ENCODE measurements around the gene ADM.
A peak's percentile ranks its signal among the peaks of the same experiment; 100 is the strongest.

The ADM gene

DNA sequence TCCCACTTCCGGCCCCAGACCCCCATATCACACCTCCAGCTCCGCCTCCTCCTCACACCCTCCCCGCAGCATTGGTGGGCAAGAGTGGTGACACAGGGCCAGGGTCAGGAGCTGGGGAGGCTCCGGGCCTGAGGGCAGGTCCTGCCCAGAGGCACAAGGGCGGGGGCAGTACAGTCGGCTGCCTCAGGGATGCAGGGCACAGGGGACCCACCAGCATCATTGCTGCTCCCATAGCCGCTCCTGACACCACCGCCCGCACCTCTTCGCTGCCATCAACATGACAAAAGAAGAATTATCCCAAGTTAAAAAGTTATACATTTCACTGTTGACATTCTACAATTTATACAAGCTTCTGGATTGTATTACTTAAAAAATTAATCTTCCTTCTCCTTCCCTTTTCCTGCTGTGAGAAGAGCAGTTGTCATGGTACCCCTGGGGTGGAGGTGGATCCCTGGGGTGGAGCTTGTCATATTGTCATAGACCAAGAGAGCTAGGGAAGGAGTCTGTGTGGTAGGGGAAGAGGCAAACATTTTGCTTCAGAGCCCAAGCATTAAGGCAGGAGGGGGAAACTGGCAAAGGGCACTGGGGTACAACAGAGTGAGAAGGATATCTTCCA lies 15.0 kb upstream of the ADM start:
- DNase-seq (ENCODE audit: low spot score) = no peak
- no peak for FAIRE-seq

DNA sequence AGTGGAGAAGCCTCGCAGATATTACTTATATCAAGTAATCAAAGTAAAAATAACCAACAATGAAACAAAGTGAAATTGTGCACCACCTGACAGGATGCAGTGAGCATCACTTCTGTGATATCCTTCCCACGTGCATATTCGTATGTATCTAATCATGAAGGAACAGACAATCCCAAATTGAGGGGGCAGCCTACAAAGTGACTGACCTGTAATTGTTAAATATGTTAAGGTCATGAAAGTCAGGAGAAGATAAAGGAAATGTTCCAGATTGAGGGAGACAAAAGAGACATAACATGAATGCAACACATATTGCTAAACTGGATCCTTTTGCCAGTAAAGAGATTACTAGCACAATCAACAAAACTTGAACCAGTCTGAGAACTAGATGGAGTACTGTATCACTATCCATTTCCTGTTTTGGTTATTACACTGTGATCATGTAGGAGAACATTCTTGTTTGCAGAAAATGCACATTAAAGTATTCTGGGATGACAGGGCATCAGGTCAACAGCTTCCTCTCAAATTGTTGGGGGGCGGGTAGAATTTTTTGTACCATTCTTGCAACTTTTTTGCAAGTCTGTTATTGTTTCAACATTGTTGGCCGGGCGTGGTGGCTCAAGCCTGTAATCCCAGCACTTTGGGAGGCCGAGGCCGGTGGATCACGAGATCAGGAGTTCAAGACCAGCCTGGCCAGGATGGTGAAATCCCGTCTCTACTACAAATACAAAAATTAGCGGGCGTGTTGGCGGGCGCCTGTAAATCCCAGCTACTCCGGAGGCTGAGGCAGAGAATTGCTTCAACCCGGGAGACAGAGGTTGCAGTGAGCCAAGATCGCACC lies 12.9 kb upstream of the ADM start:
- DNase-seq (ENCODE audit: low spot score) (no peak), FAIRE-seq (no peak)

- FAIRE-seq = no peak
- DNase-seq (ENCODE audit: low spot score) = peak; percentile 70
Measured at GRCh38 chr11:10293423-10294289, 11.2 kb upstream of the ADM start, which contains the start of gene SBF2. Gene SBF2, minus strand, starts transcription at chr11:10294219. Its CDS starts 150 bp downstream, at chr11:10294069.

- FAIRE-seq (no peak), DNase-seq (ENCODE audit: low spot score) (no peak)
Measured at GRCh38 chr11:10294290-10294953, 10.5 kb upstream of the ADM start.

GRCh38 chr11:10295064-10295901 lies 9.6 kb upstream of the ADM start:
- FAIRE-seq = no peak
- no peak for DNase-seq (ENCODE audit: low spot score)

DNA sequence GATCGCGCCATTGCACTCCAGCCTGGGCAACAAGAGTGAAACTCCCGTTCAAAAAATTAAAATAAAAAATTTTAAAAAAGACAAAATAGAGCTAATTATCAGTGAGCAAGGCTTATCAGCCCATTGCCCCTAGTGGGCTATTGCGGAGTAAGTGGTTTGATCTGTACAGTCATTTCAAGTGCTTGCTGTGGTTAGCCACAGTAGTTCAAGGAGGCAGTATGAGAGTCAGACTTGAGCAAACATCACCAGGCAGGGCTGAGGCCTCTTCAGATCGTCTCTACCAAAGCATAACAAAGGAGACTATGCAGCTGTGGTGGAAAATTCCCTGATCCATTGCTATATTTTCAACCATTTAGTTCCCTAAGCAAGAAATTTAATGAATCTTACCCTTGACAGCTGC lies 6.5 kb upstream of the ADM start:
- FAIRE-seq = peak; percentile 93
- DNase-seq (ENCODE audit: low spot score) = peak; percentile 87

- DNase-seq (ENCODE audit: low spot score) (peak; percentile 74), FAIRE-seq (peak; percentile 88)
Measured at GRCh38 chr11:10301656-10302358, 3.1 kb upstream of the ADM start.

DNA sequence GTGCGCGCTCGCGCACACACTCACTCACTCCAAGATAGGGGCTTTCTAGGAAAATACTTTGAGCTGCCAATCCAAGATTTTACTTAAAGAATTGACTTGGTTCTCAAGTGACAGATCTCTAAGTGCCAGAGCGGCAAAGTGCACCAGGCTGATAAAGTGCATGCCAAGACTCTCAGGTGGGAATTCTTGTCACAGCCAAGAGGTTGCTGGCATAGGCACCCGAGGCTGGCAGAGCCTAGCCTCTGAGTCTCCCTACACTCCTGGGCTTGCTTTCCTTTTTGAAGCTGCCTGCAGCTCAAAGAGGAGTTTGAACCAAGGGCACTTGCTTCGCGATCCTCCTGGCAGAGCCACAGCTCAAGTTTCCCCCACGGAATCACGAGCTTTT lies 2.5 kb upstream of the ADM start:
- FAIRE-seq (no peak), DNase-seq (ENCODE audit: low spot score) (no peak)

DNA sequence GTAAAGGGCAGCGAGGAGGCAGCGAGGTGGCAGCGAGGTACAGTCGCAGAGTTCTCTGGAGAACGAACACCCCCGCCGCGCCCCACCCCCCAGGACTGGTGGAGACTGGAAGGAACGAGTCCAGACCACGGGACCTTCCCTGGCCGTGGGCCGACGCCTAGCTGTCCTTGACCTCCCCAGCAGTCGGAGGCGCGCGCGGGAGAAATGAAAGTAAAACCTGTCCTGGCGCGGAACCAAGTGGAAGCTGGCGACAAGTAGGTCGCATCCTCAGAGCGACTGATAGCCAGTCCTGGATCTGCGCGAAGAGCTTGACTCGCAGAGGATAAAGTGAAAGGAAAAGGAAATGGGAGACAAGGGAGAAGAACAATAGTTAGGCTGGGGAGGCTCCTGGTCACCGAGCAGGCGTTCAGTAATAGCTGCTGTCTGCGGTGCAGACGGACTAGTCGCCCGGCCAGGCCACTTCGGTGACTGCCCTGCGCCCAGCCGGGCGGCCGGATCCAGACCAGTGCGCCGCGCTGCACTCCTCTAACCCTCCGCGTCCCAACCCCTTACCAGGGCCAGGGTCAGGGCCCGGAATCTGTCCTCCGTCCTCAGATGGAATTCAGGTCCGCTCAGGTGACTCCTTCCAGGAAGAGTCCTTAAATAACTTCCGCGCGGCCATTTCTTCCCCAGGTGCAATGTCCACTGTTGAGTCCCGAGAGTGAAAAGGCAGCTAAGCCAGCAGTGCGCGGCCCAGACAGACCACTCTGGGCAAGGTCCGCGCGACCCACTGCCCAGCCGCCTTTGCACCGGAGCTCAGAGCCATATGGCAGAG lies 1.9 kb upstream of the ADM start:
- DNase-seq (ENCODE audit: low spot score) (peak; percentile 68), FAIRE-seq (no peak)

- DNase-seq (ENCODE audit: low spot score) = peak; percentile 84
- FAIRE-seq = no peak
Measured at GRCh38 chr11:10303558-10304363, 1.1 kb upstream of the ADM start.

DNA sequence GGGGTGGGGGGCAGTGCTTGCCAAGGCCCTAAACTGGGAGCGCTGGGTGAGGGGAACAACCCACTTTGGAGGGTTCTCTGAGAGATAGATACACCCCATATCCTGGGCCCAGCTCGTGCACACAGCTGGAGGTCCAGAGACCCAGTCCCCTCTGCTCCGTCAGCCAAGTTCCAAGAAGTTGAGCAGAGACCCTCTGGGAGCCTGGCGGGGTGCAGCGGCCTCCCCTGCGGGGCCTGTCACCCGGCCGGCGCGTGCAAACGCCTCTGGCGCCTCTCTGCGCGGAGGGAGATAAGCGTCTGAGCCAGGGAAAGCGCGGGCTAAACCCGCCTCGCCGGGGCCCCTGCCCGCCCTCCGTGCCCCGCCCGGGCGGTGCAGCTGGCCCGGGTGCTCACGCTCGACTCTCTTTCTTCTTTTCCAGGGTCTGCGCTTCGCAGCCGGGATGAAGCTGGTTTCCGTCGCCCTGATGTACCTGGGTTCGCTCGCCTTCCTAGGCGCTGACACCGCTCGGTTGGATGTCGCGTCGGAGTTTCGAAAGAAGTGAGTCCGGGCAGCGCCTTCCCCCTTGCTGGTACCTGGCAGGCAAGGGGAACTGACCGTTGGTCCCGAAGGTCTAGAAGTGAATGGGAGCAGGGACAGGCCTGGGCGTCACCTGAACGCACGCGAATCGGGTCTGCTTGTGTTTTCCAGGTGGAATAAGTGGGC lies 540 bp downstream of the ADM start:
- FAIRE-seq (no peak), DNase-seq (ENCODE audit: low spot score) (no peak)

DNA sequence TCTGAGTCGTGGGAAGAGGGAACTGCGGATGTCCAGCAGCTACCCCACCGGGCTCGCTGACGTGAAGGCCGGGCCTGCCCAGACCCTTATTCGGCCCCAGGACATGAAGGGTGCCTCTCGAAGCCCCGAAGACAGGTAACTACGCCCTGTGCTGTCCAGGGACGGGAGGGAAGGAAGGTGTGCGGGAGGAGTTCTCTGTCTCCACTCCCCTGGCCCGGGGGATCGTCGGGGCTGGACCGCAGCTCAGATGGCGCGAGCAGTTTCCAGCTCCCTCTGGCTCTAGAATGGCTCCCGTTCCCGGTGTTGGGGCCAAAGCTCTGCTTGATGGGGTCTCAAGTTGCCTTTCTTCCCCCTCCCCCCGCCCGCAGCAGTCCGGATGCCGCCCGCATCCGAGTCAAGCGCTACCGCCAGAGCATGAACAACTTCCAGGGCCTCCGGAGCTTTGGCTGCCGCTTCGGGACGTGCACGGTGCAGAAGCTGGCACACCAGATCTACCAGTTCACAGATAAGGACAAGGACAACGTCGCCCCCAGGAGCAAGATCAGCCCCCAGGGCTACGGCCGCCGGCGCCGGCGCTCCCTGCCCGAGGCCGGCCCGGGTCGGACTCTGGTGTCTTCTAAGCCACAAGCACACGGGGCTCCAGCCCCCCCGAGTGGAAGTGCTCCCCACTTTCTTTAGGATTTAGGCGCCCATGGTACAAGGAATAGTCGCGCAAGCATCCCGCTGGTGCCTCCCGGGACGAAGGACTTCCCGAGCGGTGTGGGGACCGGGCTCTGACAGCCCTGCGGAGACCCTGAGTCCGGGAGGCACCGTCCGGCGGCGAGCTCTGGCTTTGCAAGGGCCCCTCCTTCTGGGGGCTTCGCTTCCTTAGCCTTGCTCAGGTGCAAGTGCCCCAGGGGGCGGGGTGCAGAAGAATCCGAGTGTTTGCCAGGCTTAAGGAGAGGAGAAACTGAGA lies 1.4 kb downstream of the ADM start:
- DNase-seq (ENCODE audit: low spot score) (no peak), FAIRE-seq (no peak)

DNA sequence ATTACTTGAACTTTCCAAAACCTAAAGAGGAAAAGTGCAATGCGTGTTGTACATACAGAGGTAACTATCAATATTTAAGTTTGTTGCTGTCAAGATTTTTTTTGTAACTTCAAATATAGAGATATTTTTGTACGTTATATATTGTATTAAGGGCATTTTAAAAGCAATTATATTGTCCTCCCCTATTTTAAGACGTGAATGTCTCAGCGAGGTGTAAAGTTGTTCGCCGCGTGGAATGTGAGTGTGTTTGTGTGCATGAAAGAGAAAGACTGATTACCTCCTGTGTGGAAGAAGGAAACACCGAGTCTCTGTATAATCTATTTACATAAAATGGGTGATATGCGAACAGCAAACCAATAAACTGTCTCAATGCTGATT lies 2.1 kb downstream of the ADM start:
- no peak for DNase-seq (ENCODE audit: low spot score)
- FAIRE-seq = no peak

- peak; percentile 92 for DNase-seq (ENCODE audit: low spot score)
- FAIRE-seq = peak; percentile 68
Measured at GRCh38 chr11:10307400-10308200, 2.7 kb downstream of the ADM start.

DNA sequence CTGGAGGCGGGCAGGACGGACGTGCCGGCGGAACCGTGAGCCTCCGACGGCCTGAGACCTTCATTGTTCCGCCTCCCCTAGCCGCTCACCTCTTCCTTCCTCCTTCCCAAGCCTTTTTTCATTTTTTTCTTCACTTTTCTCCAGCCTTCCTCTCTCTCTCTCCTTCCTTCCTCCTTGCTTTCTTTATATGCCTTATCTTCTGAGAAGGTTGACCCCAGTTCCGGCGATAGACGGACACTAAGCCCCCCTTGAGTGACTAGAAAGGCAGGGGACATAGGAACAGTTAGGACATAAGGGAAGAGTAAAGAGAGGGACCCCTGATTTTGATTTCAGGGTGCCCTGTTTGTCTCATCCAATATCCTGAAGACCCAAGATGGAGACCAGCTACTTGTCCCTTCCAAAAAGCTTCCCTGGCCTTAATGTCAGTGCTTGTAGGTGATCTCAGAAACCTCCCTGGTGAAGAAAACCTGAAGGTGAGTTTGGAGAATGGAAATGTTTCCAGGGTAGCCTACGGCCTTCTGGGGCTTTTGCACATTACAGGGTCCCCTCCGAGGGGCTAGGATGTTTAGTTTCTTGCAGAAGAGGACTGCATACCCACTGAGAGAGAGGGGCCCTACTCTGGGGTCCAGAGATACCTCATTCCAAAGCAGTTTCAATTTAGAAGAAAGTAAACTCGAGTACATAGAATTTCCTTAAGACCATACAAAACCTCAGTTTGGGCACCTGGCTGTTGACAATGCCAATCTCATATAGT lies 3.5 kb downstream of the ADM start:
- DNase-seq (ENCODE audit: low spot score) (no peak), FAIRE-seq (no peak)

Data from RCC 7860 (cell line).